HG02798 (cell line): Measurements from ENCODE around the gene MMP15.

ENCODE experiments used
- ATAC-seq: cut with Tn5 transposase; IDR thresholded peaks from one replicate; pipeline ENCODE4 v1.9.1; 2021; ENCODE audit warnings: mild to moderate bottlenecking; ENCODE audit not compliant: unreplicated experiment, poor library complexity

Gene MMP15

DNA sequence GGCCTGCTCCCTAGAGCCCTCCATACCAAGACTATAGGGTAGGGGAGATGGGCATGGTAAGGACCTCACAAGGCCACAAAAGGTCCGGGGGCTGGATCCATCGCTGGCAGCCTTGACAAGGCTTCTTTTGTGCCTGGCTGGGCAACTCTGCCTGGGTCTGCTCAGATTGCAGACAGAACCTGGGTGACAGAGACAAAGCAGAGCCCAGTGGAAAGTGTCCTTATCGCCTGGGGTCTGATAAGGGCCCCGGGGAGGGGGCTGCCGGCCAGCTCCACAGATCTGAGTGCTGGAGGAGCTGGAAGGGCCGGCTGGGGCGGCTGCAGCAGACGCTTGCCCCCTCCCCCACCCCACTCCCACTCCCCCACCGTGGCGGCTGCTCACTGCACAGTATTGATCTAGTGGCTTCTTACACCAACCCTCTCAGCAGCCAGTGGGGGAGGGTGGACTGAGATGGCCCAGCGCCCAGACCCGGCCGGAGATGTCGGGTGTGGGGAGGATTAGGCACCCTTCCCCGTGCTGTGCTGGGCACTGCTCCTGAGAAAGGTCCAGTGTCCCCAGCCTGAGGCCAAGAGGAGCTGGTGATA lies 7.2 kb downstream of the MMP15 start:
- ATAC-seq, result no peak

DNA sequence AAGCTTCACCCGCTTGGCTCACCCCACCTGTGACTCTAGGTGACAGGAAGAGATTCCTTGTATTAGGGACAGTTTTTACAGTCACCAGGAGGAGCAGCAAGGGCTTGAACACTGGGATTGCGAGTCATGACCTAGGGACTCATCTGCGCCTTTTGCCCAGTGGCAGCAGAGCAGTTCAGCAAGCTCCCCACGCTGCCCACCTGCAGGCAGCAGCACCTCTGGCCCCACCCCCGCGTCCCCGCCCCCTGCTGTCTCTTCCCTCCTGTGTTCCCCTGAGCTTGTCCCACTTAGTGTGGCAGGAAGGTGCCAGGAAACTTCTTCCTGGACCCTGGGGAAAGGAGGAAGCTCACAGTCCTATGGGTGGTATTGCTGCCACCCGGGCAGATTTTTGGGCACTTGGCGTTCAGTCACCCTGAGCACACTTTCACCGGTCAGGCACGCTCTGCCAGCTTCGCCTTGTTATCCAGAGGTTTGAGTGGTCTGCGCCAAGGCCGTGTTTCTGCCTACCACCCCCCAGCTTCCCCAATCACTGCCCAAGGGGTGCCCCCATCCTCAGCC lies 8.7 kb downstream of the MMP15 start:
- no peak for ATAC-seq

DNA sequence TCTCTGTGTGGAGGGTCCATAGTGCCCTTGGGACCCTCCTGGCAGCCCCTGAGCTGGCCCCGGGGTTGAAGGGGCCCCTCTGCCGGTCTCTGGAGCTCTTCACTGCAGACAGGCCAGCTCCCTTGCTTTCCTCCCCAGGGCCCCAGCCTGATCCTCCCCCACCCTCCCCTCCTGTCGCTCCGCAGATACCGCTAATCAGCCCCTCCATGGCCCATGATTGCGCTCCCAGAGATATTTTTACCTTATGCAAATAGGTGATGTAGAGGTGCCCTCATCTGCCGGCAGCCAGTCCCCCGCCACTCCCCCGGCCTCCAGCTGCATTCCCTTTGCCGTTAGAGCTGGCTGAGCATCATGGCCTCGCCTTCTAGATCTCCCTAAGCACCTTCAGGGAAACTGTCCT lies 9.2 kb downstream of the MMP15 start:
- ATAC-seq, result no peak

DNA sequence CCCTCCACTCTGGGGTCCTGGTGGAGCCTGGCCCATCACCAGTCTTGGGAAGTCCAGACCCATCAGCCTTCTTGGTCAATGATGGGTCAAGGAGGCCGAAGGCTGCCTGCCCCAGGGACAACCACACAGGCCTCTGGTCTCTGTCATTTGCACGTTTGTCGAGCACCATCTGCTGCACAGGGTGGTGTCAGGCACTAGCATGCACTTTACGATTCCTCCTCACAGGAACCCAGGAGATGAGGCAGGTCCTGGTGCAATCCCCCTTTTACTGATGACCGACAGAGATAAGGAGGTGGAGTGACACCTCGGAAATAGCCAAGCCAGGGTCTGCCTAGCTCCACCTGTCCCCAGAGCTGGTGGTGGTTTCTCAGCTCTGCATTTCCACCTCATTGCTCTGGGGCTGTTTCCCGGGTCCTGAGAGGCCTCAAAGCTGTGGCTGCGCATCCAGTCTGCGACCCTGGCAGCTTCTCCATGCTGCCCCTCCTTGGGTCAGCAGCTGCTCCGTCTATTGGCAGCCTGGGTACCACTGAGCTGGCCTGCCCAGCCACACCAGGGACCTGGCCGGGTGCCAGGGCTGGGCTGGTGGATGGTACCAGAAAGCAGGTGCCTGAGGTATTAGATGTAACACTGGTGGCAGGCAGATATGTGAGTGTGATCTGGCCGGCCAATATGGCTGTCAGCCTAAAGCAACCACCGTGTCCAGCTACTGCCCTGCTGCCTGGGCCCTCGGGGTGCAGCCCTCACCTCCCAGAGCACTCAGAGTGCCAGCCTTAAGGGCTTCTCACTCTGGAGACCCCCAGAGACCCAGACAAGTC lies 10.0 kb downstream of the MMP15 start:
- no peak for ATAC-seq

DNA sequence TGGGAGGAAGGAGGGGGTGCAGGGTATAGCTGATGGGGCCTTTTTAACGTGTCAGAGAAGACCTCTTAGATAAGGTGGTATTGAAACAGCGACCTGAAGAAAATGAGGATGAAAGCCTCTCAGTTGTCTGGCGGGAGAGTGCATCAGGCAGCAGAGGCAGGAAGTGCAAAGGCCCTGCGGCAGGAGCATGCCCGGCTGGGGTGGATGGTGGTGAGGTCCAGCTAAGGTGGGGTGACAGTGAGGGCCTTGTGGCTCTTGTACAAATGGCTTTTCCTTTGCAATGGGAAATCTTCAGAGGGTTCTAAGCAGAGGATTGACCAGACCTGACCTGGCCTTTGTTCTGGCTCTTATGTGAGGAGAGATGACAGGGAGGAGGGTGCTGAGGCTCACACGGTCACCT lies 11.4 kb downstream of the MMP15 start:
- no peak for ATAC-seq

DNA sequence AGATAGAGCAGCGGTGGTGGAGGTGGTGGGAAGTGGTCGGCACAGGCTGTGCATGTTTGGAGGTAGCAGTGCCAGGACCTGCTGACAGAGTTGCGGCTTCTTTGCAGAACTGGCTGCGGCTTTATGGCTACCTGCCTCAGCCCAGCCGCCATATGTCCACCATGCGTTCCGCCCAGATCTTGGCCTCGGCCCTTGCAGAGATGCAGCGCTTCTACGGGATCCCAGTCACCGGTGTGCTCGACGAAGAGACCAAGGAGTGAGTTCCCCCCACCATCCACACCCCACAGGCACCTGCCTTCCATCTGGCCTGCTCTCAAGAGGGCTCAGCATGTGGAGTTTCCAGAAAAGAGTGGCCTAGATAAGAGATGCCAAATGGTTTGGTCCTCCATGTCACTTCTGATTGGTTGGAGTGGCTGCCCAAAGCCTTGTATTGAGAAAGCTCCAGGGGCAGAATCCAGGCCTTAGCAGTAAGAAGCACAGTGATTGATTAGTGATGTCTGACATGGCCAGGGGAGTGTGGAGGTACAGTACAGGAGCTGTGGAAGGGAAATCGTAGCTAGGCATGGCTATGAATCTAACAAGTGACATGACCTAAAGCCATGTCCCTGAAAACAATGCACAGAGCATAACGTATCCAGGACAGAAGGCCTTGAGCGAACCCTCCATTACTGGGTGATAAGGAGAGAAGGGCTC lies 12.0 kb downstream of the MMP15 start:
- no peak for ATAC-seq

DNA sequence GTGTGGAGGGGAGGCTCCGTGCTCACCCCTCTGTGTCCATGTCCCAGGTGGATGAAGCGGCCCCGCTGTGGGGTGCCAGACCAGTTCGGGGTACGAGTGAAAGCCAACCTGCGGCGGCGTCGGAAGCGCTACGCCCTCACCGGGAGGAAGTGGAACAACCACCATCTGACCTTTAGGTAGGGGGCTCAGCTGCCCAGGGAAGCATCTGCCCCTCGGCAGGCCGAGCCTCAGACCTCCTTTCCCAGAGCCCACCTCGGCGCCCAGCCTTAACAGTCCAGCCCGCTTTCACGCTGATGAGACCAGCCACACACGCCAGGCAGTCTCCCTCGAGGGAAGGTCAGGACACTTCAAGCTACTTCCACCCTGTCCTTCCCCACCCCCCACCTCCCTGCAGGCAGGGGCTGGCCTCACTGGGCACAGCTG lies 12.7 kb downstream of the MMP15 start:
- ATAC-seq, result no peak

DNA sequence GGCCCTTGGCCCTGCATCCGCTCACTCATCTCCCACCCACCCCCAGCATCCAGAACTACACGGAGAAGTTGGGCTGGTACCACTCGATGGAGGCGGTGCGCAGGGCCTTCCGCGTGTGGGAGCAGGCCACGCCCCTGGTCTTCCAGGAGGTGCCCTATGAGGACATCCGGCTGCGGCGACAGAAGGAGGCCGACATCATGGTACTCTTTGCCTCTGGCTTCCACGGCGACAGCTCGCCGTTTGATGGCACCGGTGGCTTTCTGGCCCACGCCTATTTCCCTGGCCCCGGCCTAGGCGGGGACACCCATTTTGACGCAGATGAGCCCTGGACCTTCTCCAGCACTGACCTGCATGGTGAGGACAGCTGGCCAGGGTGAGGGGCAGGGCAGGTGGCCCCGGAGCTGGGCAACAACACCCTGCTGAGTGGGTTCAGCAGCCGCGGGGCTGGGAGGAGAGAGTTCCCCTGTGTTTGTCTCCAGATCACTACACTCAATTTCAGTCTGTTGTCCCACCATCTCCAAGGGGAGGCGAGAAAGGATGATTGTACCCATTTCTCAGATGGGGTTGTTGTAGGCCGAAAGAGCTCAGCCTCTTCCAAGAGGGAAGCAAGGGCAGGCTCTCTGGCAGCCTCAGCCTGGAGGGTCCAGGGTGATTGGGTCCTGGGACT lies 14.4 kb downstream of the MMP15 start:
- no peak for ATAC-seq

DNA sequence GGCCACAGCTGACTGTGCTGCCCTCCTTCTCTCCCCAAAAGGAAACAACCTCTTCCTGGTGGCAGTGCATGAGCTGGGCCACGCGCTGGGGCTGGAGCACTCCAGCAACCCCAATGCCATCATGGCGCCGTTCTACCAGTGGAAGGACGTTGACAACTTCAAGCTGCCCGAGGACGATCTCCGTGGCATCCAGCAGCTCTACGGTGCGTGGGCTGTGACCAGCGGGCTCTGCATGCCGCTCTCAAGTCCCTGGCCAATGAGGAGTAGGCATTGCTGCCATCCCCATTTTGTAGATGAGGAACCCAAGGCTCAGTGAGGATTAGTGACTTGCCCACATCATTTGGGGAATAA lies 14.9 kb downstream of the MMP15 start:
- no peak for ATAC-seq

DNA sequence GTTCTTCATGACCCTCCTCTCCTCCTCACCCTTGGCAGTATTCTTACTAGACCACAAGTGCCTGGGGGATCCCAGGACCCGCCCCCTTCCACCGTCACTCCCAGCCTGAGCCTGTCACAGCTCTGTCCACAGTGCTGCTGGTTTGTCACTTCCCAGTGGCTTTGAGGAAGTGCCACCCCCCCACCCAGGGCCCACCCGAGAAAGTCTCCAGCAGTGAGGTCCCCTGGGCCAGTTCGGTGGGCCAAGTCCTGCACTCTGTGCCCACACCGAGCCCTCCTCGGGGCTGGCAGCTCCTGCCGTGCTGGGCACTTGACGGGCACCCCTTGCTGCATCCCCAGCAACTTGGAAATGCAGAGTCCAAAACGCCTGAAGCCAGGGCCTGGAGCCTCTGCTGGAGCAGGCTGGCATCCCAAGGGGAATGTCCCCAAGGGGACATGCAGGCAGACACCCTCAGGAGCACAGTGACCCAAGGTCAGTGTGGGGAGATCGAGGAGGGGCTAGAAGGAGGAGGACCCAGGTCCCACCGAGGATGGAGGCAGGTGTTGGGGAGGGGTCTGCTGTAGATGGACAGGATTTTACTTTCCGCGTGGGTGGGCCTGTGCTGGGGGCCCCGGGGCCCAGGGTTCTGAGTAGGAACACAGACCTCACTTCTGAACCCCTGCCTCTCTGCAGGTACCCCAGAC lies 15.5 kb downstream of the MMP15 start:
- no peak for ATAC-seq

DNA sequence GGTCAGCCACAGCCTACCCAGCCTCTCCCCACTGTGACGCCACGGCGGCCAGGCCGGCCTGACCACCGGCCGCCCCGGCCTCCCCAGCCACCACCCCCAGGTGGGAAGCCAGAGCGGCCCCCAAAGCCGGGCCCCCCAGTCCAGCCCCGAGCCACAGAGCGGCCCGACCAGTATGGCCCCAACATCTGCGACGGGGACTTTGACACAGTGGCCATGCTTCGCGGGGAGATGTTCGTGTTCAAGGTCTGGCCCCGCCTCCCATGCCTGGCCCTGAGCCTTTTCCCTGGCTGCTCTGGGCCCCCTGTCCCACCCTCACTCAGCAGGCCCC lies 16.0 kb downstream of the MMP15 start:
- ATAC-seq, result no peak

DNA sequence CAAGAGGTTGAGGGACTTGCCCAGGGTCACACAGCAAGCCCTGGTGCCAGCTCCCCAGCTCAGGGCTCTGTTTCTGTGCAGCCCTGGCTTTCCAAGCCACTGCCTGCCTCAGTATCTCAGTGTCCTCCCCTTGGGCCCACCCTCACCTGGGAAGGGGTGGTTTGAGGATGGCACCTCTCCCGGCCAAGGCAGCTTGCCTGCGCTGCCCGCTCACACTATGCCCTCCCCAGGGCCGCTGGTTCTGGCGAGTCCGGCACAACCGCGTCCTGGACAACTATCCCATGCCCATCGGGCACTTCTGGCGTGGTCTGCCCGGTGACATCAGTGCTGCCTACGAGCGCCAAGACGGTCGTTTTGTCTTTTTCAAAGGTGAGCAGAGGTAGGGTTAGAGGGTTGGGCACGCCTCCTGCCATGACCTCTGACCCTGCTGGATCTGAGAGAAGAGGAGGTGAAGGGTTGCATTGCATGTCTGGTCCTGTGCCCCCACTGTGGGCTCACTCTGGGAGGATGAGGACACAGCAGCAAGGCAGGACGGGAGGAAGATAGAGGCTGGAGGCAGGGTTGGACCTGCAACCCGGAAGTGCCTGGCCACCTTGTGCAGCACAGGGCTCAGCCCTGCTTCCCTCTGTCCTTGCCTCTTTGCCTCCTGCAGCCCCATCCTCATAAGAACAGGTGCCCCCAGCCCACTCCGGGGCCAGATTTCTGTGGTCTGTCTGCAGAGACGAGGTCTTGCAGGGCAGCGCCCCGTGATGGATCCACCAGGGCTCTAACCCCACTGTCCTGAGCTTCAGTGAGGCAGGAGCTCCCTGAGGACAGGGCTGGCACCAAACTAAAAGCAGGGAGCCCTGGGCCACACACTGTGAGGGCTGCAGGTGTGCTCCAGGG lies 16.7 kb downstream of the MMP15 start:
- no peak for ATAC-seq

DNA sequence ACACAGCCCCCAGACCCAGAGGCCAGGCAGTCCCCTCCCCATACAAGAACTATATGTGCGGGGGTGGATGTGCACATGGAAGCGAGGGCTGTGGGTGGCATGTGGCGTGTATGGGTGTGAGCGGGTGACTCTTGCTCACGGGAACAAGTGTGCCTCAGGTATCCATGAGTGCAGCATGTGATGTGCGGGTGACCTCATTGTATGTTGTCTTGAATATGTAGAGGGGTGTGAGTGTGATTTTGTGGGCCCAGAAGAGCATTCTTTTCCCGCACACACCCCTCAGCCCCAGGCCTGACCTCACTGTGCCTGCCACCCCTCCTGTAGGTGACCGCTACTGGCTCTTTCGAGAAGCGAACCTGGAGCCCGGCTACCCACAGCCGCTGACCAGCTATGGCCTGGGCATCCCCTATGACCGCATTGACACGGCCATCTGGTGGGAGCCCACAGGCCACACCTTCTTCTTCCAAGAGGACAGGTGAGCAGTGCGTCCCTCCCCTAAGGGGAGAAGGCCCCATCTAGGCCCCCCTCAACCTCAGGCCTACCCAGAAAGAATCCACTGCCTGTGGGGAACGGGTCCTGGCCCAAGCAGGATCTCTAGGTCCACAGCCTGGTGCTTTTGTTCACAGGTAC lies 17.4 kb downstream of the MMP15 start:
- ATAC-seq, result no peak

DNA sequence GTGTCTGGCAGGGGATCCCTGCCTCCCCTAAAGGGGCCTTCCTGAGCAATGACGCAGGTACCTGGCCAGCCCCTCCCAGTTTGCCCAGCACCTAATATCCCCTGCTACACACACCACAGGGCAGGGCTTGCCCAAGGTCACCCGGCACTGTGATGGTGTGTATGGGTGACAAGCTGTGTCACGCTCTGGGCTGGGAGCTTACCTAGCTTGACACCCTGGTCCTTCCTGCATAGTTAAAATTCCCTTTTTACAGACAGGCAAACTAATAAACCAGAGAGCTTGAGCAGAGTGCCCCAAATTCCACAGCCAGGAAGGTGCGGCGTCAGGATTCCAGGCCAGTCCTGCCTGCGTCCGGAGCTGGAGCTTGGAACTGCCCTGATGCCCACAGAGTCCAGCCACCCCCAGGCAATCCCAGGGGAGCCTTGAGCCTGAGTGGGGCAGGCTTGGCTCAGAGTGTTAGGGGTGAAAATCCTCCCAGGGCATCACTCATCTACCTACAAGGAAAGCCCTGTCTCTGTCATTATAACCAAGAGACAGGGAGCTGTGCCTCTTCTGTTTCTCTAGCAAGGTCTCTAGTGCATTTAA lies 18.1 kb downstream of the MMP15 start:
- ATAC-seq, result no peak

DNA sequence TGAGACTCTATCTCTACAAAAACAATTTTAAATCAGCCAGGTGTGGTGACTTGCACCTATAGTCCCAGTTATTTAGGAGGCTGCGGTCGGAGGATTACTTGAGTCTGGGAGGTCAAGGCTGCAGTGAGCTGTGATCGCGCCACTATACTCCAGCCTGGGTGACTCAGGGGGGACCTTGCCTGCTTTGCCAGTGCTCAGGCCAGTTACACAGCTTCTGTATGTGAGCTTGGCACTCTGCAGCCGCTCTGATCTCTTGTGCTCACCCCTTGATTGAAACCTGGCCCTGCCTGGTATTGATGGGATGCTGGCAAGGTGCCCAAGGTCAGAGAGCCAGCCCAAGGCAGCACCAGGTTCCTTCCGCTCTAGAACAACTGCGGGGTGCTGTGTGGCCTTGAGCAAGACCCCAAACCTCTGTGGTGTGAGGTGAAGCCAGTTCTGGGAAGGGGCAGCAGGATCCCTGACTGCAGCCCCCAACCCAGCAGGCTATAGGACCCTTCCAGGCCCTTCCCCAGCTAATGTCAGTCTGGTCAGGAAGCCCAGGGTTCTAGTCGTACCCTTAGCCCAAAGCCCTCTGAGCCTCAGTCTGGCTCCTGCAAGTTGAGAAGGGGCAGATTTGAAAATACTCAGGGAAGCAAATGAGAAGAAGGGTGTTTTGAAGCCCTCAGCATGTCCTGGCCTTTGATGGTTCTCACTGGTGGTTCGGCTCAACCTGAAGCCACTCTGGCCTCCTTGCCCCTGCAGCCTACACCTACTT lies 18.9 kb downstream of the MMP15 start:
- no peak for ATAC-seq

DNA sequence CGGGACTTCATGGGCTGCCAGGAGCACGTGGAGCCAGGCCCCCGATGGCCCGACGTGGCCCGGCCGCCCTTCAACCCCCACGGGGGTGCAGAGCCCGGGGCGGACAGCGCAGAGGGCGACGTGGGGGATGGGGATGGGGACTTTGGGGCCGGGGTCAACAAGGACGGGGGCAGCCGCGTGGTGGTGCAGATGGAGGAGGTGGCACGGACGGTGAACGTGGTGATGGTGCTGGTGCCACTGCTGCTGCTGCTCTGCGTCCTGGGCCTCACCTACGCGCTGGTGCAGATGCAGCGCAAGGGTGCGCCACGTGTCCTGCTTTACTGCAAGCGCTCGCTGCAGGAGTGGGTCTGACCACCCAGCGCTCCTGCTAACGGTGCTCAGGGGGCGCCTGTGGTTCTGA lies 19.5 kb downstream of the MMP15 start:
- no peak for ATAC-seq

DNA sequence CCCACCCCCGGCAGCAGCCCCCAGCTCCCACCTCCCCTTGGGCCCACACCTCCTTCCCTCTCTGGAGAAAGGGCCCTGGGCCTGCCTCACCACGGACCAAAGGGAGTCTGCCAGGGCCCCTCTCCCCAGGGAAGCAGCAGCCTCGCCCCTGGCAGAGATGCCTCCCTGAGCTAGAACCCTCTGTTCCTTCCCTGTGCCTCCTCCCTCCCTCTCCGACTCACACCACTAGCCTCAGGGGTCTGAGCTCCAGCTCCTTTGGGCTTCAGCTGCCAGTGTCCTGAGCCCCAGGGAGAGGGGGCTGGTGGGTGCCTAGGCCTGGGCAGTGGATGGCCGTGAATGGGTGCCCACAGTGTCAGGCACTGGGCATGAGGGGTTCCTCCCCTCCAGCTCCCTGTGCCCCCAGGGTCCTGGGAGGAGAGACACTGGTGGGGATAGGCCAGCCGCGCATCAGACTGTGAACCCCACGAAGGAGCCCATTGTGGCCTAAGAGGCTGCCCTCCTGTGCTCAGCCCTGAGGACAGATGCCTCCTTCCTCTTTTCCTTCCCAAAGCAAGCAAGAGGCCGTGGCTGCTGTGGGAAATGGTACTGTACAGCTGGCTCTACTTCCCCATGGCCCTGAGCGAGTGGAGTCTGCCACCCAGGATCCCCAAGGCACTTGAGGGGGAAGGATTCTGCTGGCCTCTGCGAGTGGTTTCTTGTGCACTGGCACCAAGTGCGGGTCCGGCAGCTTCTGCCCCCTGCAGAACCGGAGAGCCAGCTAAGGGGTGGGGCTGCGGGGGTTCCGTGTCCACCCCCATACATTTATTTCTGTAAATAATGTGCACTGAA lies 20.7 kb downstream of the MMP15 start:
- no peak for ATAC-seq
